ENCODE data around the gene ZNF804B. TPM values are rescaled to one million over a fixed set of nuclear protein-coding genes. Genes with fewer than 3 reads are reported as not detected.
A peak's percentile ranks its signal among the peaks of the same experiment; 100 is the strongest.

ZNF804B gene
- total RNA-seq, 1 donor, result not detected

GRCh38 chr7:88888684-88889083 is 129.2 kb downstream of the ZNF804B start:
- no peak for TF ChIP-seq CTCF (IDR thresholded peaks at IDR 0.05; ENCODE audit: insufficient read depth, low read length)
- H3K4me3 ChIP-seq (ENCODE audit: low read depth, low read length), result no peak overlapping the region
- peak; percentile 1 for DNase-seq (ENCODE audit: low read depth)

DNA sequence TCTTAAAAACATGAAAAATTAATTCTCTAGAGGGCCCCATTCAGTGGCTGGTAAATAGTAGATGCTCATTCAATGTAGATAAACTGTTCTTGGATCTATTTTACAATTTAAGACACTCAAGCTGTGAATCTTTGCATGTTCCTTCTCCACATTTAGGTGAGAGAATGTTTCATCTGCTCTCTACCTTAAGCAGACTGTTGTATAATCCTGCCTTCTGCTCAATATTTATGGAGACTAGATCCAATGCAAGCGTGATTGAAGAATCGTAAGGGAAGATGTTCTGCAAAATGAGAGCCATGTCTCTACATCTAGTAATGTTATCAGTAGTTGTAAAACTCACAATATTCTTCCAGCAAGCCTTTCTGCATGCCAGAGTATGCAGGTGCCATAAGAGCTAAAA is 151.0 kb downstream of the ZNF804B start:
- TF ChIP-seq CTCF (IDR thresholded peaks at IDR 0.05; ENCODE audit: insufficient read depth, low read length), result no peak

GRCh38 chr7:88912852-88913251 is 153.4 kb downstream of the ZNF804B start:
- H3K4me3 ChIP-seq (ENCODE audit: low read depth, low read length), result no peak overlapping the region
- DNase-seq (ENCODE audit: low read depth), result no peak
- no peak for TF ChIP-seq CTCF (IDR thresholded peaks at IDR 0.05; ENCODE audit: insufficient read depth, low read length)

More for the DNA sequence above, 151.0 kb downstream of the ZNF804B start:
- no peak for DNase-seq (ENCODE audit: low read depth)
- H3K4me3 ChIP-seq (ENCODE audit: low read depth, low read length), result no peak overlapping the region

- no peak for DNase-seq (ENCODE audit: low read depth)
- H3K4me3 ChIP-seq (ENCODE audit: low read depth, low read length), result no peak overlapping the region
- TF ChIP-seq CTCF (IDR thresholded peaks at IDR 0.05; ENCODE audit: insufficient read depth, low read length), result no peak
Measured at GRCh38 chr7:88915615-88916014, 156.1 kb downstream of the ZNF804B start.

DNA sequence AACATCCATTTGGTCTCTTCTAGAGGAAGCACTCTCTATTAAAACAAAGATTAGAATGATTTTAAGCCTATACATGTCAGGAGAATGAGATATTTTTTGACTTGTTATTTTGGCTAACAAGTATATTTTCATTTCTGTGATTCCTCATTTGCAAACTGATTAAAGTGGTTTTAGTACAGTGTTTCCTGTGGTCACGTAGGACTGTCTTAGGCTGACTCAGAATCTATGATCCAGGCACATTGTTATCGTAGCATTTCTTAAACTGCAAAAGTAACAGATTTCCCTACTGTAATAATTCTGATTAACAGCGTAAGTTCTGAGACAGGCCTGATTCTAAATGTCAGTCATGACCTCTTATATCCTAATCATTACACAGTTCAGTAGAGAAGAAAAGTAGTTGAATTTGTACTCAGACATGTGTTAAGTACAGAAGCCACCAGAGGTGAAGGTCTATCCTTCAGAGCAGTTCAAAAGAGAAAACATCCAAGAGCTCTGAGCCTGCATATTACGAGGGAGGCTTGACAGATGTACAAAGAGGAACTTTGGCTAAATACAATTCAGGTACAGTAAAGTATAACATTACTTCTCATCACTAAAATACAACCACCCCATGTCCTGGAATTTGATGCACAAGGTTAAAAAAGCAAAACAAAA is 160.1 kb downstream of the ZNF804B start:
- TF ChIP-seq CTCF (IDR thresholded peaks at IDR 0.05; ENCODE audit: insufficient read depth, low read length), result no peak
- H3K4me3 ChIP-seq (ENCODE audit: low read depth, low read length), result no peak overlapping the region
- DNase-seq (ENCODE audit: low read depth), result no peak

DNA sequence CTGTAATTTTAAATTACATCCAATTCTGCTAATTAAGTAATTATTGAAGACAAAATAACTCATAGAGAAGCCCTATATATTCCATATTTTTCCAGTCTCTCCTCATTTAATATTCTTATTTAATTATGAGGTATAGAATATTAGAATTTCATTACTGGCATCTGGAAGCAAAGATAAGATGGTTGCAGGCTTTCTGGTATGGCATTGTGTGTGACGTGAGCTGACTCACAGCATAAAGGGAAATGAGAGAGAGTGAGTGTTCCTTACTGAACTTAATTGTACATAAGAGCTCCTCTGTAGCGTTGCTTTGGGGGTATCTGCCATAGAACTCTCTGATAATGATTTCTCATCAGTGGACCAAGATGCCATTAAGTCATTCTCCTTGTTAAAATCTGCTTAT is 163.4 kb downstream of the ZNF804B start:
- no peak for TF ChIP-seq CTCF (IDR thresholded peaks at IDR 0.05; ENCODE audit: insufficient read depth, low read length)
- DNase-seq (ENCODE audit: low read depth), result no peak
- no peak overlapping the region for H3K4me3 ChIP-seq (ENCODE audit: low read depth, low read length)

DNA sequence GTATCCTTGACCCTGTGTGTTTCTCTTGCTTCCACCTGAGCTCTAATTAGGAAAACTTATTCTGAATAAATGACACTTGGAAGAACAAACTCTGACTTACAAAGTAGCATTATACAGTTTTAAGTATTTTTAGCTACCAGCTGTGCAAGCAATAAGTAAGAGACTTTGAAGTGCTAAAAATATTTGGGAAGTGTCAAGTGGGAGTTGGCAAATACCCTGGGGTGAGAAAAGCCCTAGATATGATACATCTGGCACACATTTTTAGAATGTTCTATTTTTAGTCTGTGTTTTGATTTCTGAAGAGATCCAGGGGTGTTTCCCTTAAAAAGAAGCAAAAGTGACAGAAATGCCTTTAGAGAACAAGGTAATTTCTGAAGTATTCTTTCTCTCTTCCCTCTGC is 168.8 kb downstream of the ZNF804B start:
- no peak for DNase-seq (ENCODE audit: low read depth)
- H3K4me3 ChIP-seq (ENCODE audit: low read depth, low read length), result no peak overlapping the region
- no peak for TF ChIP-seq CTCF (IDR thresholded peaks at IDR 0.05; ENCODE audit: insufficient read depth, low read length)
